Mesothelial cell of epicardium (in vitro differentiated cells): Measurements from ENCODE around the gene TMF1. TPM values are rescaled to one million over a fixed set of nuclear protein-coding genes. Genes with fewer than 3 reads are reported as not detected.

Experiments used
- DNase-seq, 2 experiments: peaks; one replicate each; pipeline ENCODE4 v3.0.0; 2021; ENCODE audit warnings: low spot score in 2 of 2; ENCODE audit not compliant: unreplicated experiment in 2 of 2
- H3K27ac Mint-ChIP-seq: 2 replicates; pipeline ENCODE4 v1.8.0; 2021; ENCODE audit warnings: mixed read lengths
- H3K27me3 Mint-ChIP-seq: 2 replicates; pipeline ENCODE4 v1.8.0; 2021; ENCODE audit warnings: low read depth, mixed read lengths
- H3K36me3 Mint-ChIP-seq: 2 replicates; pipeline ENCODE4 v1.8.0; 2021; ENCODE audit warnings: mixed read lengths
- H3K4me1 Mint-ChIP-seq: 2 replicates; pipeline ENCODE4 v1.8.0; 2021; ENCODE audit warnings: mixed read lengths
- H3K4me3 Mint-ChIP-seq: 2 replicates; pipeline ENCODE4 v1.8.0; 2021; ENCODE audit warnings: mild to moderate bottlenecking, moderate library complexity, mixed read lengths
- H3K9me3 Mint-ChIP-seq: 2 replicates; pipeline ENCODE4 v1.8.0; 2021; ENCODE audit warnings: mixed read lengths
- CTCF ChIP-seq: fragments of 200-600 bp; sonication (generic); IDR thresholded peaks from one replicate; pipeline ENCODE4 v1.5.0; 2021; ENCODE audit warnings: antibody characterized with exemption; ENCODE audit not compliant: unreplicated experiment
- total RNA-seq: library from RNA; stranded (reverse); gene quantifications from 3 replicates; pipeline ENCODE4 v1.2.1, GENCODE V29; 2021

The TMF1 gene
- total RNA-seq, 1 donor from 2014 or later: 39.4 TPM

- Mint-ChIP-seq H3K36me3 (no peaks in the 10 kb centered on the region), H3K4me1 (peaks cover 61% of the 10 kb centered on the region), H3K27ac (peak overlapping the region; percentile 47), H3K27me3 (no peaks in the 10 kb centered on the region), H3K4me3 (peak overlapping the region; percentile 10), H3K9me3 (no peaks in the 10 kb centered on the region)
- no peak for TF ChIP-seq CTCF
- DNase-seq: no peak
Measured at GRCh38 chr3:69087030-69087791, 35.1 kb upstream of the TMF1 start.

- peak; percentile 49 to 58 for DNase-seq
- TF ChIP-seq CTCF: no peak
- H3K27ac Mint-ChIP-seq: peak overlapping the region; percentile 94
- peaks cover 57% of the 10 kb centered on the region for H3K4me1 Mint-ChIP-seq
- peak overlapping the region; percentile 95 for H3K4me3 Mint-ChIP-seq
- H3K27me3 Mint-ChIP-seq: no peaks in the 10 kb centered on the region
- H3K36me3 Mint-ChIP-seq: no peaks in the 10 kb centered on the region
- H3K9me3 Mint-ChIP-seq: no peaks in the 10 kb centered on the region
Measured at GRCh38 chr3:69085833-69086722, 33.9 kb upstream of the TMF1 start.

GRCh38 chr3:69085168-69085832 is 33.2 kb upstream of the TMF1 start:
- Mint-ChIP-seq H3K27ac (peak overlapping the region; percentile 94), H3K36me3 (no peaks in the 10 kb centered on the region), H3K4me1 (peaks cover 55% of the 10 kb centered on the region), H3K27me3 (no peaks in the 10 kb centered on the region), H3K9me3 (no peaks in the 10 kb centered on the region), H3K4me3 (peak overlapping the region; percentile 95)
- no peak for DNase-seq
- no peak for TF ChIP-seq CTCF

- Mint-ChIP-seq H3K4me1 (peaks cover 48% of the 10 kb centered on the region), H3K27me3 (no peaks in the 10 kb centered on the region), H3K4me3 (peak within 1 kb of the TSS; percentile 95), H3K27ac (peak within 1 kb of the TSS; percentile 94), H3K36me3 (no peaks in the 10 kb centered on the region), H3K9me3 (no peaks in the 10 kb centered on the region)
- peak; percentile 78 to 88 for DNase-seq
- no peak for TF ChIP-seq CTCF
Measured at GRCh38 chr3:69084326-69085167, 32.4 kb upstream of the TMF1 start, which contains the start of gene ARL6IP5. Gene ARL6IP5, plus strand, starts transcription at chr3:69084937. Its CDS starts 111 bp downstream, at chr3:69085048.

GRCh38 chr3:69082805-69083204 is 30.7 kb upstream of the TMF1 start:
- no peaks in the 10 kb centered on the region for H3K36me3 Mint-ChIP-seq
- H3K4me1 Mint-ChIP-seq: peaks cover 55% of the 10 kb centered on the region
- no peak overlapping the region for H3K4me3 Mint-ChIP-seq
- H3K9me3 Mint-ChIP-seq: no peaks in the 10 kb centered on the region
- no peaks in the 10 kb centered on the region for H3K27me3 Mint-ChIP-seq
- TF ChIP-seq CTCF: no peak
- peak overlapping the region; percentile 62 for H3K27ac Mint-ChIP-seq
- DNase-seq: no peak
